HT-29 (cell line): ENCODE measurements around the gene ZNF407. TPM values are rescaled to one million over a fixed set of nuclear protein-coding genes. Genes with fewer than 3 reads are reported as not detected.

Experiments
- DNase-seq: peaks from one replicate; pipeline ENCODE4 v3.0.0-alpha.2; 2015; ENCODE audit warnings: low spot score
- total RNA-seq: library from RNA; depleted of rRNA; stranded (reverse); fragments of >200 nt; shearing (Covaris generic); gene quantifications from 2 replicates; pipeline ENCODE4 v1.2.3, GENCODE V29; 2014

ZNF407 gene
- total RNA-seq, 1 experiment from 2014 or later: 10.1 TPM

DNA sequence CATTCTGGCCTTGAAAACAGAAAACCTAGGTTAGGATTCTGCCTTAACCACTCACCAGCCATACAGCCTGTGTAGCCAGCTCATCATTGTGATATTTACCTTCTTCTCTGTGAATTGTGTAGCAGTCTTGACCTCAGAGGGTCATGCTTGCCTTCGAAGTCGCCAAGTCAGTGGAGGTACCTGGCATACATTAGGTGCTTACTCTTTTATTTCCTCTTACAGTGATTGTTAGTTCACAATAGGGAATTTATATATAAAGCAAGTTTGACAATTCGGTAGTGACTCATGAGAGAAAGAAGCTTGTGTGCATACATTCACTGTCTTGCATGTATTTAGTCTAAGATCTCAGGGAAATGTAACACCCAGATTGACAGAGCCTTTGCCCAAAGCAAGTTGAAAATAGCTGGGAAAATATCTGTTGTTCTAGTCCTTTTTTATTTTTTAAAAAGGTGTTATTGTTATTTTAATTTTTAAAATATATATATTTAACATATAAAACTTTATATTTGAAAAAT, 320.7 kb downstream of the ZNF407 start:
- DNase-seq: no peak

DNA sequence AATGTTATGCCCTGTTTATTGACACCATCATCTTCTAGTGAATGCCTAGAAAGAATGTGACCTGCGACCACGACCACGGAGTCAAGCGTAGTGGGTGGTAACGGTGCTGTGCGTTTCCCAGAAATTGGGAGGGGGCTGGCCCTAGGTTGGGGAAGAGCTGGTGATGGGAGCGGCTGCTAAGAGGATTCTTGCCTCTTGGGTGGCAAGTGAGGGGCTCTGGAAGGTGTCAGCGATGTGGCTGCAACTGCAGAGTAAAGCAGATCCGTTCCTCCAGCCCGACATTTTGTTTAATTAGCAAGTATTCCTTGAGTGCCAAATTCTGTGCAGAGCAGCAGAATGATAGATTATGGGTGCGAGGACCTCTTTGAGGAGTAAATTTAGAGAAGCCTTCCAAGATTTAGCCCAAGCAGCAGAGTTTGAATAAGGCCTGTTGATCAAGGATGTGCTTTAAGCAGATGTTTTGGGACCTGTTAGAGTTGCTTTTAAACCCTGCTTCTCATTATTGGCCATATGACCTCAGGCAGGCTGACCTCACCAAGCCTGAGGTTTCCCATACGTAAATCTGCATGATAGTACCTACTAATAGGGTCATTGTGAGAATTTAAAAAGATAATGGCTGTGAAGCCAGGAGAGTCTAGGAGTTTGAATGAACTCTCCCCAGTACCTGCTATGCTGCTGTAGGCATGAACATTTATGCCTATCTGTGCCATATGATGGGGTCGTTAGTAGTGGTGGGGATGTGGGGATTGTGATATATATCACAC, 323.6 kb downstream of the ZNF407 start:
- no peak for DNase-seq

DNA sequence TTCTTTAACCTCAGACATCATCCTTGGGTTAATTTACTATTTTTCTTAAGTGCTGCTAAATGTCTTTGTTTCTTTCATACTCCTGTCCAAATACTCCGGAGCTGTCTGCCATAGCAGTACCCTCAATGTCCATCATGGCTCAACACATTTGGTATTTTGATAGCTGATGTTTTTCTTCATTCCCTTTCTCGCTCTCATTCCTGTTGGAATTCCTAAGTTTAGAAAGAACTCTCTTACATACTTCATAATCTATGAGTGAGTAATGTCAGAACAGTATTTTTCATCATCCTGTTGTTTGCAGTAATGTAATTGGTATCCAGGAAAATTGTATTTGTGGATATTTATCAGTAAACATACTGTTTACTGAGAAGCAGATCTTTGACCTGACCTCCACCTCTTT, 328.4 kb downstream of the ZNF407 start:
- no peak for DNase-seq

DNA sequence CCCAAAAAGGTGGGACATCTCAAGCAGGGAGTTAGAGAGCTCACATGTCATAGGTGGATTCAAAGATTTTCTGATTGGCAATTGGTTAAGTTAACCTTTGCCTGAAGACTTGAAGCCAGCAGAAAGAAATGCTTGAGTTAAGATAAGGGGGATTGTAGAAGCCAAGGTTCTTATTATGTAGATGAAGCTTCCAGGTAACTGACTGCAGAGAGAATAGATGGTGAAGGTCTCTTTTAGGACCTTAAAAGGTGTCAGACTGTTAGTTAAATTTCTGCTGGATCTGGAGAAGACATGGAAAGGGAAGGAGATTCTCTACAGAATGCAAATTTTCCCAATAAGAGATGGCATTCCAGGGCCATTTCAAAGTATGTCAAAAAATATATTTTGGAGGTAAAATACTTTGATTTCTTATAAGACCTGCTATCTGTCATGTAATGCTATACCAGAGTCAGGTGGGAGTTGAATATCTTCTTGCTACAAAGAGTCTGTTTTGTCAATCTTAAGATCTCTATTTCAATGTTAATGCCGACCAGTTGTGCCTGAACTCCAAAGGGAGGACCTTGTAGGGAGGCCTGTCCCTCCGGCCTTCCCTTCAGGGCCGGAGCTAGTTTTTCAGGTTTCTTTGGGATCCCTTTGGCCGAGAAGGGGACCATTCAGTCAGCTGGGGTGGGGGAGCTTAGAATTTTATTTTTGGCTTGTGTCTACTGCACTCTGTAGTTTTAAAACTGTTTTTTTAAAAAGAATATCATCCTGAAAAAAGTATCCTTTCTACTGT, 330.7 kb downstream of the ZNF407 start:
- DNase-seq: no peak

DNA sequence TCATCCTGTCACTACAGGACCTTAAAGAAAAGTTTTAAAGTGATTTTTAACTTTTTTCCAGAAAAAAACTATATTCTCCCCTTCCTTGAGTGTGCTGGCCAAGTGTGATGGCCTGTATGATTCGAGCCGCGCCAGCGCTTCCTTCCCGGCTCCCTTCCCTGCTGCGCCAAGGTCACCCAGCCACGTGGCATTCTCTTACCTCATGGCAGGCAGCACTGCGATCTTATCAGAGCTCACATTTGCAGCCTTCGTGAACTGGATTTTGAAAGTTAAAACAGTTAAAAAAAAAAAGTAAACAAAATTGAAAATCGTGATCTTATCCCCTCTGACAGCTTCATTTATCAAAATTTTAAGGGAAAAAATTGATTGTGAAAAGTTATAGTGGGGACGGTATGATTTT, 331.4 kb downstream of the ZNF407 start:
- DNase-seq: no peak

DNA sequence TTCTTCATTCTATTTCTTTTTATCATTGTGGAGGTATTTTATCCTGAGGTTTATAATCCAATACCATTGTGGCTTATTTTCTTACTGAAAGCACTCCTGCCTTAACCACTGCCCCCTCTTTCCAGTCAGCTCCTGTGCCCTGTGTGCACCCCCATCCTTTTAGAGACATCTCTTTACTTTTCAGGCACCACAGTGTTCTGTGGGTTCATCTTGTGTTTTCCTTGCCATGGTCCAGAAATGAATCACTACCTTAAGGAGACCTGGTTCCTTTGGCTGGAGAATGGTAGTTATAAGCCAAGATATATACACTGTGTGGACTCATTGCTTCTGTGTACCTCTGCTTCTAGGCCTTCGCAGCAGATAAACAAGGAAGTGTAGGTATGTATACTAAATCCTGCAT, 332.9 kb downstream of the ZNF407 start:
- DNase-seq: no peak

DNA sequence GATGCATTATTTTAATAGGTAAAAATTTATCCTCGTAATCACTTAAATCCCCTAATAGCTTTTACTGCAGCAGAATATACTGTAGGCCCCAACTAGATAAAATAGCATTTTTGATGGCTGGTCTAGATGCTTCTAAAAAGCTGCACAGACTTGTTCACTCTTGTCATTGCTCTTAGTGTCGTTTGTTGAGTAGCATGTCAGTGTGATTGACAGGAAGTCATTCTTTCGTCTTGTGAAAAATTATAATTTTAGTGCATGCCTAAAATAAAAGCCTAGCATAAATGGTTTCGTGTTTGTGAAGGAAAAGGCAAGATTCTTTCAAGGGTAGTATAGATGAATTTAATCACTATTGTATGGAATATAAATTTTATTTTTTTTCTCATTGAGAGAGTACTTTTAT, 336.3 kb downstream of the ZNF407 start:
- no peak for DNase-seq

DNA sequence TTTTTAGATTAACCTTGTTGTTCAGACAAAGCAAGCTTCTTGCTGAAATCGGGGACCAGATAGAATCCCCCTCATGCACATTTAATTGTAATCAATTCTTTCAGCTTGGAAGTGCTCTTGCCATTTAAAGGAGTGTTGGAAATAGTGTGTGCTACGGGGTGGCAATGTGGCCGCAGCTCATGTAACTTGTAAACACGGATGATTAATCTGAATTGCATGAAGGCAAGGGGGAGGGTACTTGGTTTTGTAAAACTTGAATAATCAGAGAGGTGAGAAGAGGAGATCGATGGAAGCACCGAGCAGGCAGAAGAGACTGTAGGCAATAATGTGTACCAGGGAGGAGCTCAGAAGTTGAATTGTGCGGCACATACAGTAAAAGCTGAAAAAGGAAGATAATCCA, 337.8 kb downstream of the ZNF407 start:
- no peak for DNase-seq

DNA sequence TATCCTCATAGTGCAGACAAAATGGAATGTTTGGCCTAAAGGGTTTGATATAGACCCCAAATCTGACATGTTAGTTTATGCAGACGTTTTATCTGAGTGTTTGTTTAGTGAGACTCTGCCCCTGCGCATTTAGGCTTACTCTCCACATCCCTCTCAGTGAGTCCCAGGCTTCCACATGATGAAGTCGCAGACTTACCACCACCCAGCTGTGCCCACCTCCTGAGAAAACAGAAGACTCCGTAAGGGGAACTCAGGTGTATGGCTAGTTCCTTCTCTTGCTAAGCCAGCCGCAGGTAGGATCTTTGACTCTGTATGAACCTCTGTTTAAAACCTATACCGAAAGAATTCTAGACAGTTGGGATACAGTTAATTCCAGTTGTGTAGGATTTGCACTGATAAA, 338.7 kb downstream of the ZNF407 start:
- DNase-seq: no peak

DNA sequence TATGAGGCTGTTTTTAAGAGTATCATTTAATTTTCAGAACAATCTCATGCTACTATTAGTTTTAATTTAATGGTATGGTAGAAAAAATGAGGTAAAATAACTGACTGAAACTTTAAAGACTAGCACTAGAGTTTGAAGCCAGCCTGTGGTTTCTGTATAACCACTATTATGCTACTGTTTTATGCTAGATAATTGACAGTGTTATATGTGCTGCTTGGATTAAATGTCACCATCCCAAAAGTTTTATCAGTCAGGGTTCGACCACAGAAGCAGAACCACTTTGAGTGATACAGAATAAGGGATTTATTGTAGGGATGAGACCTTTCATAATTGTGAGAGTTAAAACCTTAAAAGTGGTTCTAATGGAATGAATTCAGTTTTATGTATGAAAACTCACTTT, 339.6 kb downstream of the ZNF407 start:
- DNase-seq: no peak

DNA sequence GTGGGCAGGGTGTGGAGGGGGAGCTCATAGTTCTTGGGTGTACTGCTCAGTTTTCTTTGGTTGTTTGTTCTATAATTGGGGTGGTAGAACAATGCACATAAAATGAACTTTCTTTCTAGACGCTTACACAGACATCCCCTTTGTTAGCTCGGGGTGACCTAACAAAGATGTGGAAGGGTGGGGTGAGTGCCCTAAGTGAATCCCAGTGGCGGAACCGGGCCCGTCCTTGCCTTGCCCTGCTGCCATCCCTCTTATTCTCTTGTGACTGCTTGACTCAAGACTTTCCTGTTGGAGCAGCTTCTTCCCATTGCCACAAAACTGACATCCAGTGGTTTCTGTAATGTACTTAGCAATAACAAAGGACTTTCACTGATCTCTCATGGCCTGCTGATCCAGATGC, 343.2 kb downstream of the ZNF407 start:
- DNase-seq: no peak

DNA sequence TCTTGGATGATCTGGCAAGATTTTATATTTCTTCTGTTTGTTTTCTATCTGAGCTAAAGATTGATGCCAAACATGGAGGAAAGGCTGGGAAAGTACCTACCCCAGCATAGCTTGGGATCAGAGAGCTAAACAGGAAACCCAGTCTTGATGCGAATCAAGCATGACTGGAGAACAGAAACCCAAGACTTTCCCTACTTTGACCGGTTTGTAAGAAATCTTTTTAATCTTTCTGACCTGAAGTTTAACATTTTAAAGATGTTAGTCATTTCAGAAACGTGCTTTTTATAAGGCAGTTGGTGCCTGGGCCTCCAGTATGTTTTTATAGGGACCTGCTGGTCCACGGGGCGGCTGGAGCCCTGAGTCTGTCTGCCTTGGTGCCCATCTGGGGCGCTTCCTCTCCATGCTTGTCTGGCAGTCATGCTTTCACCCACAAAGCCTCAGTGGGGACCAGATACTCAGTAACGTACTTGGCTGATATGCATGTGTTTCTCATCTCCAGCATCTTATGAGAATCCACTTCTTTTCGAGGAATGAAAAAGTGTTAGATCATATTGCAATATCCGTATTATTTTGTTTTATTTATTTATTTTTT, 344.7 kb downstream of the ZNF407 start:
- DNase-seq: no peak

DNA sequence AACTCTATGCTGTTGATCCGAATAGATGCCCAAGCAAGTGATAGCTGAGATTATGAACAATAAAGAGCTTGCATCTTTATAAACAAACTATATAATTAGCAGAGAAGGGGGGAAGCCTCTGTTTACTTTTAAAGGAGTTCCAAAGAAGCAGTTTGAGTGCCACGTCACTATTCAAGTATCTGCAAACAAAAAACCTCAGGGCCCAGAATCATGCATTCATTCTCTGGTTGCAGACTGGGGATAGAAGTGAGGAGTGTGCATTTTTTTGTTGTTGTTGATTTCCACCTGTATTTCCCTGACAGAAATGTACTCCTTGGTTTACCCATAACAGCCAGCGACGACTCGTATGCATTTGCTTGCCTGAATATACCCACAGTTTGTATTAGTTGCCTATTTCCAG, 347.0 kb downstream of the ZNF407 start:
- DNase-seq: no peak

DNA sequence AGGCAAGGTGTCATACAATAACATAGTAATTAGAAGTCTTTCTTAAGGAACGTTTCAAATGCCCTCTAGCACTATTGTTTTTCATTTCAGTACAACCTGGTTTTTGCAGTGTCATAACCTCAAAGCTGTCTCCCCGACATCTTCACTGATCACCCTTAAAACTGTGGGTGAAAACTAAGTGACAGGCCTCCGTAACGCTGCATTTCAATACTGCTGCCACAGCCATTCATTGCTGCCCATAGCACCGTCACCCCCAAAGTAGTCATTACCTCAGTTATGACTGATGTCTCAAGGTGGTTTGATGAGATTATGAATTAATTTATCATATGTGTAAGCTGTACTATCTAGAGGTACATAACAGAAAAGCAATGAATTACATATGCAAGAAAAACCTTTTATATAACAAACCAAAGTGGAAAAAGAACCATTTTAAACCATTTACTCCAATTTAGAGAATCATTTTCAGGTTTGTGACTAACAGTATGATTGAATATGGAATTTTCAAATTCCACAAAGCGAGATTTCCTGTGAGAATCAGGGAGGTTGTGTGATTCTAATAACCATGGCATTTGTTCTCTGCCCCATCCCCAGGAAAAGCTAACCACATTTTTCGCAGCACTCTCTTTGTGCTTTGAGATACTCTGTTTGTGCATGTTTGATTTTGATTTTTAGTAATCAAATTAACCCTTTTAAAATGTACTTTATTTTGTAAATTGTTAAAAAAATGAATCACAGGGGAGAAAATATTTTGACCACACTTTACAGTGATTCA, 348.3 kb downstream of the ZNF407 start:
- no peak for DNase-seq

DNA sequence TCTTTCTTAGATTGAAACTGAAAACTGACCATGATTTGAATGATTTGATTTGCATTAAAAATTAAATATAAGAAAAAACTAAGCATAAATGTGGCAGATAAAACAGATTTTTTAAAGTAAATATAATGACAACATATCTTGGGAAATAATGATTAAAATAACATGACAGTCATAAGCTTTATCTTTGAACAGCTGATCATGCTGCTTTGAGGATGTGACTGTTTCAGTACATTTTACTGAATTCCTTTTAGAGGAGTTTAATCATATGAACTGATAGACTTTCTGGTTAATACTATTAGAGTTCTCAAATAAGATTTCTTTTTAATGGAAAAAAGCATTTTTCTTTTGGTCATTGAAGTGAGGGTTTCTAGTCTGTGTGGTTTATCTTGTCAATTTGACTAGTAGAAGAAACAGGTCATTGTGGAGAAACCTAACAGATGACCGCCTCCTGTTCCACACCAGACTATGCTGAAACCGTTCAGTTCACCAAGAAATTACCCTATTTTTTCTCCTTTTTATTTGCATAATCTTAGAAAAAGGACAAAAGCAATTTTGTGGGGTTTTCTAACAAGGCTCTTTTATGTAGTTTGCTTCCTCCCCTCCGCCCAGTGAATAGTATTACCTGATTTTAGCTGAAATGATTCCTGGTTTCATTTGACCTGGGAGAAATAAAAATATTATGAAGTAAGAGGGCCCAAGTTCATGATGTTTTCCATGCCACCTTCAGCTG, 349.1 kb downstream of the ZNF407 start:
- no peak for DNase-seq

DNA sequence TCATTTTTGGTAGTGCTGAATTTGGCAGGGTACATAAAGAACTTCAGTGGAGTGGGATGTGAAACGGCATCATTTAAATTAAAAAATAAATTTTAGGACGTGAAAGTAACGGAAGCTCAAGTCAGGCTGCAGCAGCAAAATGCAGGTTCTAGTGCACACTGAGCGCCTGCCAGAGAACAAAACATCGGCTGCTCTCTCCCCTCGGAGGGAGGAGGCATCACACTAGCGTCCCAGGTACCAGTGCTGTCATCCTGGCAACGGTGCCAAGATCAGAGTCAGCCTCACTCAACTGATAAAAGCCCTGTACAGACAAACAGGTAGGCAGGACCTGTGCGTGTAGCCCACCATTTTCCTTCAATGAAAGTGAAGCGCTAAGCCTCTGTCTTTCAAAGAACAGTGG, 349.7 kb downstream of the ZNF407 start:
- no peak for DNase-seq

DNA sequence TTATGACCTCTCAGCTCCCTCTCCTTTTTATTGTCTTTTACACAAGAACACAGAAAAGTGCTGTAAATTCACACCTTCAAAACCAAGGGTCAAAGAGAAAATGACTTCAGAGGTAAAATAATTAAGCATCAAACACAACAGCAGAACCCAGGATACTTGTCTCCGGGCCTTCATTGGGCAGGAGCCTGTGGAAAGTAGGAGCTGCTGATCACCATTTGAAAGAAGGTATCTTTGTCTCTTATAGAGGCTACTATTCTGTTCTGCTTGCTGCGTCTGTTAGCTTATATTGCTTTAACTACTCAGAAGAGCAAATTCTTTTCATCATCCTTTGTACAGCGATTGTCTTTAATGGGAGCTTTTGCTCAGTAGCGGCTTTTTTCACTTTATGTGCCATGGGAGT, 350.2 kb downstream of the ZNF407 start:
- no peak for DNase-seq

DNA sequence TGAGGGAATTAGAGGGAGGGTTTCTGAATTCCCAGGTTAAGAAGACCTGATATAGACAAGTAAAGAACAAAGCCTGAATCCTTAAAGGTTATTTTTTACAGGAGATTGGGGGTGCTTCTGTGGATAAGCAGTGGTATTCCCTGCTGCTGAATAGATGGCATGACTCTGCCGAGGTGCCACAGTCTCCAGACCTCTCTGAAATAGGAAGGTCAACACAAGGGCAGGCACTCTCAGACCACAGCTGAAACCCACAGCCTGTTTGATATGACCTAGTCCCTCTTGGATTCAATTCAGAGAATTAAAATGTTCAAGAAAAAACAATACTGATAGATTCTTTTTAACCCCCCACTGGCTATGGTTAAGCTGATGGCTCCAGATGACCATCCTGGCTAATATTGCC, 351.9 kb downstream of the ZNF407 start:
- DNase-seq: no peak

DNA sequence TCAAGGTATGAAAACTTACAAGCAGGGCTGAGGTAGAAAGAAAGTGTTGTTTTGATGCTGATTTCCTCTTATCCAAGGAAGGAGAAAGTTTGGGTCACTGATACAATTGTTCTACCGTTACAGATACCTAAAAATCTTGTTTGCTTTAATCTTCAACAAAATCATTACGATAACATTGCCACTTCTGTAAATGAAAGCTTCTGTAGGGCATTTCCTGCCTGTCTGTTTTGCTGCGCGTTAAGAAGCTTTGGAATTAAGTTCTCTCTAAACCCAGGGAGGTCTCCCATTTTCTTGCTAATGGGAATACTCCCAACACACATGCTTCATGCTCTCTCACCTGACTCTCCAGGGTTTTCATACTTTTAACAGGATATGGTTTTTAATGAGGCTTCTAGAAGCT, 352.8 kb downstream of the ZNF407 start:
- no peak for DNase-seq

DNA sequence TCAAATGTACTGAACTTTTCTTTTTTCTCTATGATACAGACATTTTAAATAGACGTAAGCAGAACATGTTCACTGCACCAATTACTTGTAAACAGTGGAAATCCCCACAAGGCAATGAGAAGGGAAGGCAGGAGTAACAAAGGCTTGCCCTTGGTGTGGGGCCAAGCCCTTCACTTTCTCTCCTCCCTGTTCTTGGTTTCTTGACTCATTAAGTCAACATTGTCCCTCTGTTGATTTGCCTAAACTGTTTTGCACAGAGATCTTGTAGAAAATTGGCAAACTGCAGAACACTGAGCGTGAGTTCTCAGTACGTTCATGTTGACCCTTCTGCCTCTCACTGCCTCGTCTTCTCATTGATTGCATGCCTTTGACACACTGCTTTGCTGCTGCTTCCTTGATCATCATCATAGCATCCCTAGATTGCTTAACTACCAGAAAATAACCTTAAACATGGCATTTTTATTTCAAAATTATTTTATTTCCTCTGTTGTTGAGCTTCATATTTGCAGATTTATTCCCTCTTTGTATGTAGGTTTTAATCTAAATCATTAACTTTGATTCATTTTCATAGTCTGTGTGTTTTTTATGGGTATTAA, 353.6 kb downstream of the ZNF407 start:
- DNase-seq: peak; percentile 64
